ENCODE measurements around the gene BPIFB3. TPM values are rescaled to one million over a fixed set of nuclear protein-coding genes. Genes with fewer than 3 reads are reported as not detected.
"Not testable (repeated sequence)": the region's sequence is repeated elsewhere in the genome, so short reads cannot be mapped to it uniquely, and the experiment has no call there.

BPIFB3 gene
- total RNA-seq, 1 donor from 2014 or later, result not detected

DNA sequence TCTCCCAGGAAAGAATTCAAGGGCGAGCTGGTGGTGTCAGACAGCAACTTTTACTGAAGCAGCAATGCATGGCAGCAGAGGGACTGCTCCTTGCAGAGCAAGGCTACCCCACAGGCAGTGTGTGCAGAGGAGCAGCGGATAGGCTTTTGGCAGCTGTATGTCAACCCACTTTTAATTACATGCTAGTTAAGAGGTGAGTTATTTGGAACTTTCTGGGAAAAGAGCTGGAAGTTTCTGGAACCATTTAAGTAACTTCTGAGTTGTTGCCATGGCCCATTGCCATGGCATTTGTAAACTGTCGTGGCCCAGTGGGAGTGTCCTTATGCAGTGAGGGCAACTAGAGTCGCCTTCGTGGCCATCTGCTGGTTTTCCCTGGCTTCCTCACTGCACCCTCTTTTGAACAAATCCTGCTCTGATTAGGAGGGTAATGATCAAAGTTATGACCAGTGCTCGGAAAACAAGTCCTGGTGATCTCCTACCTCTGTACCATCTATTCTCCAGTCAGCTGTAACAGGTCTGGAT, 59.7 kb downstream of the BPIFB3 start:
- no peak for DNase-seq (ENCODE audit: low read depth in 2 of 2)

- not testable (repeated sequence) for DNase-seq (ENCODE audit: low read depth in 2 of 2)
Measured at GRCh38 chr20:33115501-33115900, 61.8 kb downstream of the BPIFB3 start.

GRCh38 chr20:33119725-33120720, 66.3 kb downstream of the BPIFB3 start:
- DNase-seq (ENCODE audit: low read depth in 2 of 2), result no peak

- DNase-seq (ENCODE audit: low read depth in 2 of 2), result no peak
Measured at GRCh38 chr20:33120934-33121333, 67.2 kb downstream of the BPIFB3 start.

- DNase-seq (ENCODE audit: low read depth in 2 of 2), result not testable (repeated sequence)
Measured at GRCh38 chr20:33122297-33122696, 68.6 kb downstream of the BPIFB3 start.

Other genes with a start within 250 kb of the BPIFB3 start
- gene MAPRE1, start 233.9 kb upstream of the BPIFB3 start, total RNA-seq, result 77.7 and 84.8 TPM in 2 replicates
- gene EFCAB8, start 195.0 kb upstream of the BPIFB3 start, total RNA-seq, result under 0.01 TPM in 1 of 2 replicates, not detected in the other
- not detected in 2 replicates for gene SUN5, start 49.5 kb upstream of the BPIFB3 start, total RNA-seq
- gene BPIFB2, start 46.2 kb upstream of the BPIFB3 start, total RNA-seq, result not detected in 2 replicates
- not detected in 2 replicates for gene BPIFB6, start 22.3 kb upstream of the BPIFB3 start, total RNA-seq
- not detected in 2 replicates for gene BPIFB4, start 25.7 kb downstream of the BPIFB3 start, total RNA-seq
- not detected in 2 replicates for gene BPIFA2, start 114.3 kb downstream of the BPIFB3 start, total RNA-seq
- not detected in 2 replicates for gene BPIFA3, start 163.4 kb downstream of the BPIFB3 start, total RNA-seq
- gene BPIFA1, start 182.1 kb downstream of the BPIFB3 start, total RNA-seq, result not detected in 2 replicates
- not detected in 2 replicates for gene BPIFB1, start 229.3 kb downstream of the BPIFB3 start, total RNA-seq